Osteocyte (in vitro differentiated cells): Measurements from ENCODE around the gene GFRA4. TPM values are rescaled to one million over a fixed set of nuclear protein-coding genes. Genes with fewer than 3 reads are reported as not detected.

ENCODE experiments used
- DNase-seq: peaks from one replicate; pipeline ENCODE4 v3.0.0; 2021; ENCODE audit warnings: mixed read lengths; ENCODE audit not compliant: unreplicated experiment; ENCODE audit errors: extremely low spot score
- H3K27ac Mint-ChIP-seq: one replicate; pipeline ENCODE4 v1.8.0; 2021; ENCODE audit warnings: mild to moderate bottlenecking, mixed read lengths; ENCODE audit not compliant: unreplicated experiment
- H3K27me3 Mint-ChIP-seq: one replicate; pipeline ENCODE4 v1.8.0; 2021; ENCODE audit warnings: mixed read lengths; ENCODE audit not compliant: unreplicated experiment
- H3K36me3 Mint-ChIP-seq: one replicate; pipeline ENCODE4 v1.8.0; 2021; ENCODE audit warnings: mixed read lengths; ENCODE audit not compliant: unreplicated experiment
- H3K4me1 Mint-ChIP-seq: one replicate; pipeline ENCODE4 v1.8.0; 2021; ENCODE audit warnings: mixed read lengths; ENCODE audit not compliant: unreplicated experiment
- H3K4me3 Mint-ChIP-seq: one replicate; pipeline ENCODE4 v1.8.0; 2021; ENCODE audit warnings: mild to moderate bottlenecking, moderate library complexity, mixed read lengths; ENCODE audit not compliant: unreplicated experiment
- H3K9me3 Mint-ChIP-seq: one replicate; pipeline ENCODE4 v1.8.0; 2021; ENCODE audit warnings: mixed read lengths; ENCODE audit not compliant: unreplicated experiment
- total RNA-seq: library from RNA; stranded (reverse); gene quantifications from 2 replicates; pipeline ENCODE4 v1.2.1, GENCODE V29; 2021
- TF ChIP-seq, protein P1 (sequence below): fragments of 200-600 bp; sonication (generic); IDR thresholded peaks from 2 replicates; pipeline ENCODE4 v1.5.0; 2021; ENCODE audit warnings: antibody characterized with exemption, mild to moderate bottlenecking, moderate library complexity

The GFRA4 gene
- total RNA-seq, 1 donor from 2014 or later, result not detected

DNA sequence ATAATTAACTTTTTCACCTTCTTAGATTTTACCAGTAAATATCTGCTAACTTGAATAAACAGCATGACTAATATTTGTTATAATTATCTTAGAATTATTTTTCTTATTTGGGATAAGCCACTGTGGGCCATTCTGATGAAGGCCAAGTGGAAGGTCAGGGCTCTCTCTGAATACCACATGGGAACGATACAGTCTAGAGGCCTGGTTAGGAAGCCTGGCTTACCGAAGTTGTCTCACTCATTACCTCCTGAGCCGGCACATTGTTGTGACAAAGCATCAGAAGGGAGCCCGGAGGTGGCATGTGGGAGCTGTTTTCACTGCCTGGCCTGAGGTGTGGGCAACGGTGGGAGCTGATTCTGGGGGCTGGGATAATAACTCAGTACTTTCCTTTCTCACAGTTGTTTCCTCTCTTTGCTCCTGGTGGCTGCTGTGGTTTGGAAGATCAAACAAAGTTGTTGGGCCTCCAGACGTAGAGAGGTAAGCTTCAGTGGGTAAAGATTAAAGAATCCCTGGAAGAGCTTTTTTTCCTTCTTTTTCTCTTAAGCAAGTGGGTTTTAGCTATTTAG, 29.2 kb downstream of the GFRA4 start:
- no peak for DNase-seq
- TF ChIP-seq, protein P1, sequence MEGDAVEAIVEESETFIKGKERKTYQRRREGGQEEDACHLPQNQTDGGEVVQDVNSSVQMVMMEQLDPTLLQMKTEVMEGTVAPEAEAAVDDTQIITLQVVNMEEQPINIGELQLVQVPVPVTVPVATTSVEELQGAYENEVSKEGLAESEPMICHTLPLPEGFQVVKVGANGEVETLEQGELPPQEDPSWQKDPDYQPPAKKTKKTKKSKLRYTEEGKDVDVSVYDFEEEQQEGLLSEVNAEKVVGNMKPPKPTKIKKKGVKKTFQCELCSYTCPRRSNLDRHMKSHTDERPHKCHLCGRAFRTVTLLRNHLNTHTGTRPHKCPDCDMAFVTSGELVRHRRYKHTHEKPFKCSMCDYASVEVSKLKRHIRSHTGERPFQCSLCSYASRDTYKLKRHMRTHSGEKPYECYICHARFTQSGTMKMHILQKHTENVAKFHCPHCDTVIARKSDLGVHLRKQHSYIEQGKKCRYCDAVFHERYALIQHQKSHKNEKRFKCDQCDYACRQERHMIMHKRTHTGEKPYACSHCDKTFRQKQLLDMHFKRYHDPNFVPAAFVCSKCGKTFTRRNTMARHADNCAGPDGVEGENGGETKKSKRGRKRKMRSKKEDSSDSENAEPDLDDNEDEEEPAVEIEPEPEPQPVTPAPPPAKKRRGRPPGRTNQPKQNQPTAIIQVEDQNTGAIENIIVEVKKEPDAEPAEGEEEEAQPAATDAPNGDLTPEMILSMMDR, result no peak
- no peak overlapping the region for H3K27ac Mint-ChIP-seq
- H3K36me3 Mint-ChIP-seq, result peaks cover 15% of the 10 kb centered on the region
- H3K4me1 Mint-ChIP-seq, result no peaks in the 10 kb centered on the region
- no peaks in the 10 kb centered on the region for H3K9me3 Mint-ChIP-seq
- no peak overlapping the region for H3K4me3 Mint-ChIP-seq
- no peaks in the 10 kb centered on the region for H3K27me3 Mint-ChIP-seq

DNA sequence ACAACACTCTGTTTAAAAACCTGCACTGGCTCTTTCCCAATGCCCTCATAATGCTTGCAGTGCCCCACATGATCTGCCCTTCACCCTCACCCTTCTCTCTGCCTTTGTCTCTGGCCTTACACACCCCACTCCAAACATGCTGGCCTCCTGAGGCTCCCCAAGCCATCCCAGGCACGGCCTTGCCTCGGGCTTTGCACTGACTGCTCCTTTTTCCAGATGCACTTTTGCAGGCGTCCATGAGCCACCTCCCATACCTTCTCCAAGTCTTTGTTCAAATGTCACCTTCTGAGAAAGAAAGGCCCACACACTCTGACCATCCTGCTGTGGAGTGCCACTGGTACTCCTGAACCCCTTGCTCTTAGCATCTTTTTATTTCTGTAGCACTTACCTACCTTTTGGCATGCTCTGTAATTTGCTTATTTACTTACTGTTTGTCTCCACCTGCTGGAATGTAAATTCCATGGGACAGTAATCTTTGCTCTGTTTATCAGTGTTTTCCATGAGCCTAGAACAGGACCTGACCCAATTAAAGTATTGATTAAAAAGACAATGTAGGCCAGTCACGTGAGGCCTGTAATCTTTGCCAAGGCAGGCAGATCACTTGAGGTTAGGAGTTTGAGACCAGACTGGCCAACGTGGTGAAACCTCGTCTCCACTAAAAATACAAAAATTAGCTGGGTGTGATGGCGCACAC, 30.7 kb downstream of the GFRA4 start:
- Mint-ChIP-seq H3K27me3 (no peaks in the 10 kb centered on the region), H3K4me3 (no peak overlapping the region), H3K27ac (no peak overlapping the region), H3K4me1 (no peaks in the 10 kb centered on the region), H3K9me3 (no peaks in the 10 kb centered on the region), H3K36me3 (peaks cover 19% of the 10 kb centered on the region)
- TF ChIP-seq, protein P1, result no peak
- no peak for DNase-seq

DNA sequence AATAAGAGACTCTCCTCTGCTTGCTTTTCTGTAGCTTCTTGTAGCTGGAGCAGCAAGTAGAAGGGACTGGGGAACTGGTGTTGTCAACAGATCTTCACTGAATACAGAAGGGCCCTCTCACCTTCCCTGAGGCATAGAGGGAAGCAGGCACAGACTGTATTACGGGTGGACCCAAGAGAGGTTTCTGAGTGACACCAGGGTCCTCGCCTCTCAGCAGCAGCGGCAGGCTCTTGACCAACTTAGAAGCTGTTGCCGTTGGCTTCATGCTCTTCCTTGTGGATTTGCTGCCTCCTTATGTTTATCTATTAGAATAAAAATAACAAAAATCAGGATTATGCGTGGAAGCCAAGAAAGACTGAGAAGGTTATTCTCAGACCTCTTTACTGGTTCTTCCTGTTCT, 31.7 kb downstream of the GFRA4 start:
- no peaks in the 10 kb centered on the region for H3K27me3 Mint-ChIP-seq
- no peaks in the 10 kb centered on the region for H3K4me1 Mint-ChIP-seq
- peaks cover 24% of the 10 kb centered on the region for H3K36me3 Mint-ChIP-seq
- DNase-seq, result no peak
- TF ChIP-seq, protein P1, result no peak
- no peaks in the 10 kb centered on the region for H3K9me3 Mint-ChIP-seq
- H3K4me3 Mint-ChIP-seq, result no peak overlapping the region
- H3K27ac Mint-ChIP-seq, result no peak overlapping the region

DNA sequence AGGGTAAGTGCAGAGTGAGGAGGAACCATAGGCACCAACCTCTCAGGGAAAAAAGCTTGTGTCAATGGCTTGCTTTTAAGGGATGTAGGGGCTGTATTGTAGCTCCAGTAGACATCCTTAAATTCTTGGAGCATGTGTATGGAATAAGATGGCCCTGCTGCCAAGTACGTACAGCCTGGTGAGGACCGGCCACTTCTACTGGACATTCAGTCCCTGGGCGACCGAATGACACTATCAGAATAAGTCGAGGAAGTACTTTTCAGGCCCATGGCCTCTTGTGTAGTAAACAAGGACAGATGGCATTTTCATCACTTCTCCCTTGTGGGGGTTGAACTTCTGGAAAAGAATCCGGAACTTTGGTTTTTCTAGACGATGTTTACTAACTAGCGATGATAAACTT, 32.8 kb downstream of the GFRA4 start:
- no peak overlapping the region for H3K27ac Mint-ChIP-seq
- H3K27me3 Mint-ChIP-seq, result no peaks in the 10 kb centered on the region
- H3K9me3 Mint-ChIP-seq, result no peaks in the 10 kb centered on the region
- H3K36me3 Mint-ChIP-seq, result peaks cover 24% of the 10 kb centered on the region
- H3K4me3 Mint-ChIP-seq, result no peak overlapping the region
- no peaks in the 10 kb centered on the region for H3K4me1 Mint-ChIP-seq
- TF ChIP-seq, protein P1, result no peak
- DNase-seq, result no peak

DNA sequence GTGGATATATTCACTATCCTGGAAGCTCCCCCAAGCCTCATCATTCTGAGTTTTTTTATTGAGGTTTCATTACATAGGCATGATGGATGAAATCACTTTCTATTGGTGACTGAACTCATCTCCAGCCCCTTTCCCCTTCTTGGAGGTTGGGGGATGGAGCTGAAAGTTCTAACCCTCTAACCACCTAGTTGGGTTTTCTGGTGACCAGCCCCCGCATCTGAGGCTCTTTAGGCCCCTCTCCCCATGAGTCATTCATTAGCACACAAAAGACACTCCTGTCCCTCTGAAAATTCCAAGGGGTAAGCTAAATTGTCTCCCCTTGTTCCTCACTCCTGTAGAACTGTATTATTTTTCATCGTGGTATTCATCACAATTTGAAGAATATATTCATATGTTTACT, 33.3 kb downstream of the GFRA4 start:
- Mint-ChIP-seq H3K27ac (no peak overlapping the region), H3K36me3 (peaks cover 26% of the 10 kb centered on the region), H3K27me3 (no peaks in the 10 kb centered on the region), H3K9me3 (no peaks in the 10 kb centered on the region), H3K4me1 (no peaks in the 10 kb centered on the region), H3K4me3 (no peak overlapping the region)
- no peak for DNase-seq
- TF ChIP-seq, protein P1, result no peak
